HCT116 (cell line): ENCODE data around the gene SRCIN1. TPM values are rescaled to one million over a fixed set of nuclear protein-coding genes. Genes with fewer than 3 reads are reported as not detected.

Source experiments
- ATAC-seq: fragments of 200-7000 bp; cut with Tn5 transposase; 2 replicates; pipeline ENCODE4 v1.9.1; 2020; ENCODE audit warnings: mild to moderate bottlenecking, moderate library complexity
- BruUV-seq: library from RNA; stranded (reverse); fragments of 400-500 nt; replicated peaks from 2 replicates; lab custom pipeline; 2021; lab: Mats Ljungman, UMichigan
- CTCF ChIA-PET: fragments of 300-600 bp; sonication (Branson Sonifier 250); formaldehyde crosslinking; loops from one replicate; lab custom pipeline; 2021; ENCODE audit warnings: antibody characterized with exemption; lab: Charles Lee
- POLR2A ChIA-PET: fragments of 300-600, 350-600 bp; sonication (Branson Sonifier 250); formaldehyde crosslinking; loops from one replicate; lab custom pipeline; 2021; ENCODE audit warnings: antibody characterized with exemption; lab: Charles Lee
- RAD21 ChIA-PET, 2 experiments: fragments of 300-600 bp; sonication (Branson Sonifier 250); formaldehyde crosslinking; loops; one replicate each; lab custom pipeline; 2023; ENCODE audit warnings: low total read pairs in 2 of 2; ENCODE audit not compliant: uncharacterized antibody in 2 of 2, unreplicated experiment in 2 of 2, low non-redundant PET in 1 of 2; lab: Charles Lee
- DNase-seq: peaks from one replicate; pipeline ENCODE4 v3.0.0-alpha.2; 2010; ENCODE audit warnings: low read depth, low spot score
- H2AFZ ChIP-seq: fragments of 200-600 bp; shearing (Covaris generic), sonication (generic); 2 replicates; pipeline ENCODE4 v1.6.1; 2017; ENCODE audit warnings: low read depth, mixed run types, mixed read lengths, antibody characterized with exemption, low read length; ENCODE audit not compliant: poor library complexity, severe bottlenecking
- H3K27ac ChIP-seq: 2 replicates; pipeline ENCODE4 v1.5.1; 2012; ENCODE audit warnings: low read depth, low read length
- H3K27me3 ChIP-seq: fragments of 200-600 bp; sonication (generic); 2 replicates; pipeline ENCODE4 v1.6.1; 2016; ENCODE audit warnings: mixed run types, low read length, mixed read lengths; ENCODE audit not compliant: insufficient read depth
- H3K36me3 ChIP-seq, 2 experiments: fragments of 200-500 bp in 1 of 2; fragments of 200-600 bp in 1 of 2; sonication (Bioruptor generic) in 1 of 2; sonication (generic) in 1 of 2; 2 replicates each; pipeline versions ENCODE4 v1.5.1 to v1.6.1; 2014 to 2016; ENCODE audit warnings: low read length in 2 of 2, inconsistent platforms in 1 of 2, mixed read lengths in 1 of 2, mixed run types in 1 of 2; ENCODE audit not compliant: insufficient read depth in 2 of 2, control insufficient read depth in 1 of 2
- H3K4me1 ChIP-seq, 2 experiments: fragments of 200-600 bp in 1 of 2; sonication (generic) in 1 of 2; 2 replicates each; pipeline versions ENCODE4 v1.5.1 to v1.6.1; 2012 to 2017; ENCODE audit warnings: low read length in 2 of 2, inconsistent platforms in 1 of 2, mild to moderate bottlenecking in 1 of 2, mixed read lengths in 1 of 2, mixed run types in 1 of 2, moderate library complexity in 1 of 2; ENCODE audit not compliant: insufficient read depth in 2 of 2, control insufficient read depth in 1 of 2
- H3K4me2 ChIP-seq: fragments of 200-600 bp; sonication (generic); 2 replicates; pipeline ENCODE4 v1.6.1; 2017; ENCODE audit warnings: mixed run types, low read length, mixed read lengths
- H3K4me3 ChIP-seq, 2 experiments: fragments of 200-600 bp in 1 of 2; sonication (generic) in 1 of 2; replicated peaks in 1 of 2; 2 replicates each; pipeline ENCODE4 v1.5.1; 2011 to 2016; ENCODE audit warnings: low read length in 2 of 2, control low read depth in 1 of 2, low read depth in 1 of 2, mild to moderate bottlenecking in 1 of 2, mixed read lengths in 1 of 2, mixed run types in 1 of 2
- H3K79me2 ChIP-seq: fragments of 200-600 bp; sonication (generic); 2 replicates; pipeline ENCODE4 v1.6.1; 2017; ENCODE audit warnings: mild to moderate bottlenecking, mixed run types, low read length, moderate library complexity, mixed read lengths; ENCODE audit not compliant: insufficient read depth
- H3K9ac ChIP-seq: fragments of 200-600 bp; sonication (generic); 2 replicates; pipeline ENCODE4 v1.6.1; 2016; ENCODE audit warnings: low read length, mixed read lengths
- H3K9me2 ChIP-seq: fragments of 200-600 bp; sonication (generic), shearing (Covaris generic); 2 replicates; pipeline ENCODE4 v1.6.1; 2017; ENCODE audit warnings: mixed run types, mild to moderate bottlenecking, moderate library complexity; ENCODE audit not compliant: insufficient read depth
- H3K9me3 ChIP-seq, 2 experiments: fragments of 200-500 bp in 1 of 2; fragments of 200-600 bp in 1 of 2; sonication (Bioruptor generic) in 1 of 2; sonication (generic) in 1 of 2; 2 replicates each; pipeline ENCODE4 v1.6.1; 2014 to 2017; ENCODE audit warnings: low read length in 2 of 2, mixed read lengths in 2 of 2, inconsistent platforms in 1 of 2, low read depth in 1 of 2, mild to moderate bottlenecking in 1 of 2, mixed run types in 1 of 2, moderate library complexity in 1 of 2; ENCODE audit not compliant: control insufficient read depth in 1 of 2, insufficient read depth in 1 of 2
- H4K20me1 ChIP-seq: fragments of 200-600 bp; sonication (generic), shearing (Covaris generic); 2 replicates; pipeline ENCODE4 v1.6.1; 2017; ENCODE audit warnings: mixed run types, mild to moderate bottlenecking, moderate library complexity; ENCODE audit not compliant: insufficient read depth
- CEBPB ChIP-seq: IDR thresholded peaks from 2 replicates; pipeline ENCODE4 v1.6.1; 2012; ENCODE audit warnings: low read depth
- CTCF ChIP-seq, 3 experiments: fragments of 200-600 bp in 1 of 3; sonication (generic) in 1 of 3; IDR thresholded peaks in 2 of 3; conservative IDR thresholded peaks in 1 of 3; 2 replicates each; pipeline ENCODE4 v1.5.1; 2012 to 2017; ENCODE audit warnings: low read depth in 2 of 3, low read length in 2 of 3, antibody characterized with exemption in 1 of 3, borderline replicate concordance in 1 of 3, control low read depth in 1 of 3, mild to moderate bottlenecking in 1 of 3, mixed read lengths in 1 of 3, mixed run types in 1 of 3, moderate library complexity in 1 of 3; ENCODE audit not compliant: insufficient read depth in 1 of 3
- EGR1 ChIP-seq: IDR thresholded peaks from 2 replicates; pipeline ENCODE4 v1.6.1; 2012; ENCODE audit warnings: low read depth
- ELF1 ChIP-seq: IDR thresholded peaks from 2 replicates; pipeline ENCODE4 v1.6.1; 2012; ENCODE audit warnings: low read depth, borderline replicate concordance
- EZH2 ChIP-seq: fragments of 200-600 bp; sonication (generic); IDR thresholded peaks from 2 replicates; pipeline ENCODE4 v1.6.1; 2017; ENCODE audit warnings: antibody characterized with exemption, mixed run types
- EZH2phosphoT487 ChIP-seq: fragments of 200-600 bp; IDR thresholded peaks from 2 replicates; pipeline ENCODE4 v1.6.1; 2018; ENCODE audit warnings: antibody characterized with exemption, borderline replicate concordance
- FOSL1 ChIP-seq: IDR thresholded peaks from 2 replicates; pipeline ENCODE4 v1.6.1; 2012; ENCODE audit warnings: low read depth
- JUND ChIP-seq: IDR thresholded peaks from 2 replicates; pipeline ENCODE4 v1.6.1; 2012
- POLR2A ChIP-seq: IDR thresholded peaks from 2 replicates; pipeline ENCODE4 v1.7.0; 2011; ENCODE audit warnings: borderline replicate concordance; ENCODE audit not compliant: insufficient read depth, insufficient read length; ENCODE audit errors: extremely low read depth
- POLR2AphosphoS5 ChIP-seq: IDR thresholded peaks from 2 replicates; pipeline ENCODE4 v1.6.1; 2011; ENCODE audit warnings: mild to moderate bottlenecking, low read depth, low read length, moderate library complexity
- RAD21 ChIP-seq: IDR thresholded peaks from 2 replicates; pipeline ENCODE4 v1.6.1; 2012; ENCODE audit warnings: low read depth, mild to moderate bottlenecking
- SIN3A ChIP-seq: IDR thresholded peaks from 2 replicates; pipeline ENCODE4 v1.6.1; 2012; ENCODE audit warnings: low read depth
- SP1 ChIP-seq: IDR thresholded peaks from 2 replicates; pipeline ENCODE4 v1.6.1; 2012; ENCODE audit warnings: low read depth
- SRF ChIP-seq: IDR thresholded peaks from 2 replicates; pipeline ENCODE4 v1.6.1; 2012; ENCODE audit warnings: low read depth
- TCF7L2 ChIP-seq: IDR thresholded peaks from 2 replicates; pipeline ENCODE4 v1.7.0; 2011; ENCODE audit warnings: borderline replicate concordance, inconsistent platforms; ENCODE audit not compliant: insufficient read depth, insufficient read length; ENCODE audit errors: extremely low read depth
- YY1 ChIP-seq: IDR thresholded peaks from 2 replicates; pipeline ENCODE4 v1.6.1; 2011; ENCODE audit warnings: low read length, low read depth, moderate library complexity, mild to moderate bottlenecking; ENCODE audit not compliant: insufficient replicate concordance; ENCODE audit errors: extremely low read depth
- ZFX ChIP-seq: fragments of 450-650 bp; IDR thresholded peaks from 2 replicates; pipeline ENCODE4 v1.6.1; 2017
- ZNF274 ChIP-seq: fragments of 200-500 bp; sonication (Bioruptor generic); IDR thresholded peaks from 2 replicates; pipeline ENCODE4 v1.6.1; 2014; ENCODE audit warnings: mild to moderate bottlenecking, low read depth, low read length, inconsistent platforms
- intact Hi-C: fragments of 100-400 bp; cut with micrococcal nuclease; formaldehyde crosslinking; loops from 2 replicates; pipeline ENCODE4 v1.10.0; 2022
- total RNA-seq: library from RNA; stranded (reverse); gene quantifications from one replicate; pipeline ENCODE4 v1.2.1, GENCODE V29; 2021; ENCODE audit not compliant: unreplicated experiment
- TF ChIP-seq, protein P1 (sequence below): IDR thresholded peaks from 2 replicates; pipeline ENCODE4 v1.6.1; 2012
- TF ChIP-seq, protein P2 (sequence below): IDR thresholded peaks from 2 replicates; pipeline ENCODE4 v1.6.1; 2012

The SRCIN1 gene
- total RNA-seq, 1 experiment from 2014 or later, result 10.5 TPM

- DNase-seq (no peak), ATAC-seq (no peak)
- peak; percentile 67; the same call in 1 of the 2 replicates for TF ChIP-seq EGR1
- TF ChIP-seq ZNF274, result no peak
- ChIA-PET POLR2A (no interaction called here), RAD21 (no interaction called here), CTCF (interaction anchor here (1.0 kb wide), 2 partner anchors 43 kb away, joined by 3 to 5 read pairs; no protein-coding TSS in a partner anchor)
- Histone ChIP-seq H3K9me3 (no peaks in the 10 kb centered on the region), H3K36me3 (no peaks in the 10 kb centered on the region), H3K4me2 (peak overlapping the region; percentile 65), H3K4me3 (no peak overlapping the region), H3K27me3 (no peaks in the 10 kb centered on the region; the same call in 1 of the 2 replicates), H3K9ac (no peak overlapping the region), H3K4me1 (peaks cover 13 to 32% of the 10 kb centered on the region in 2 experiments; a peak in 3 of 4 replicates), H2AFZ (no peak overlapping the region), H3K27ac (no peak overlapping the region; the same call in 1 of the 2 replicates), H4K20me1 (no peaks in the 10 kb centered on the region), H3K79me2 (no peaks in the 10 kb centered on the region), H3K9me2 (no peaks in the 10 kb centered on the region)
- no TSS peak for BruUV-seq
- intact Hi-C loops, result no loop called here
These were observed 4.8 kb downstream of the SRCIN1 start for GRCh38 chr17:38600906-38601305.

DNA sequence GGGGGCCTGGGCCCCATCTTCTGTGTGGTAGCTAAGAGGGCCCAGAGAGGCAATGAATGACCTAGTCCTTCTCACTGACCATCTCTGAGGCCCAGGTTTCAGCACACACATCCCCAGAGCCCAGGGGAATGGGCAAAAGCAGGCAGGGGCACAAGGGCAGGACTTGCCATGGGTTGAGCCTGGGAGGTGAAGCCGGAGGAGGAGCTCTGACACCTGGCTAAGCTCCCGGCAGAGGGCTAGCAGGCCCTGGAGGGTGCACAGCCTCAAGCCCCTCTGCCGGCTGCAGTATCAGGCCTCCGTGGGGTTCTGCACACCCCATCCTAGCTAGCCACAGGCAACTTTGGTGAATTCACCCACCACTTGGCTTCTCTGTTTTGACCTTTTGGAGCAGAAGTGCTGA is 5.3 kb downstream of the SRCIN1 start:
- Histone ChIP-seq H4K20me1 (no peaks in the 10 kb centered on the region), H3K27ac (no peak overlapping the region), H3K27me3 (no peaks in the 10 kb centered on the region; the same call in 1 of the 2 replicates), H3K4me3 (no peak overlapping the region), H3K9me3 (no peaks in the 10 kb centered on the region), H3K9ac (no peak overlapping the region), H3K36me3 (no peaks in the 10 kb centered on the region), H3K79me2 (no peaks in the 10 kb centered on the region), H3K4me2 (no peak overlapping the region), H2AFZ (no peak overlapping the region), H3K4me1 (peaks cover 13 to 32% of the 10 kb centered on the region in 2 experiments; a peak in 3 of 4 replicates), H3K9me2 (no peaks in the 10 kb centered on the region)
- RAD21 ChIA-PET, result no interaction called here
- TF ChIP-seq SRF (no peak), EZH2phosphoT487 (no peak), TCF7L2 (no peak), RAD21 (no peak), JUND (no peak), POLR2A (no peak), SP1 (no peak), YY1 (no peak), ZFX (no peak), SIN3A (no peak), FOSL1 (no peak), CTCF (IDR thresholded peaks at IDR 0.05 in 2 of 3, conservative IDR thresholded peaks at IDR 0.05 in 1 of 3; ENCODE audit: borderline replicate concordance in 1 of 3, insufficient read depth in 1 of 3, low read depth in 2 of 3, low read length in 2 of 3) (no peak), EZH2 (no peak), EGR1 (no peak), ELF1 (no peak), CEBPB (no peak), POLR2AphosphoS5 (no peak)
- TF ChIP-seq, protein P1, sequence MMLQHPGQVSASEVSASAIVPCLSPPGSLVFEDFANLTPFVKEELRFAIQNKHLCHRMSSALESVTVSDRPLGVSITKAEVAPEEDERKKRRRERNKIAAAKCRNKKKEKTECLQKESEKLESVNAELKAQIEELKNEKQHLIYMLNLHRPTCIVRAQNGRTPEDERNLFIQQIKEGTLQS, result no peak
- TF ChIP-seq, protein P2, sequence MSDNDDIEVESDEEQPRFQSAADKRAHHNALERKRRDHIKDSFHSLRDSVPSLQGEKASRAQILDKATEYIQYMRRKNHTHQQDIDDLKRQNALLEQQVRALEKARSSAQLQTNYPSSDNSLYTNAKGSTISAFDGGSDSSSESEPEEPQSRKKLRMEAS, result no peak
- CTCF ChIA-PET, result interaction anchor here (1.0 kb wide), 1 partner anchor 42 kb away, joined by 5 read pairs; no protein-coding TSS in a partner anchor
- intact Hi-C loops, result no loop called here
- ATAC-seq (no peak), DNase-seq (no peak)
- no TSS peak for BruUV-seq
- POLR2A ChIA-PET, result no interaction called here
